GM19239 (cell line): ENCODE results near the gene HIPK1.

Source experiments
- DNase-seq: peaks from one replicate; pipeline ENCODE4 v3.0.0; 2011; ENCODE audit warnings: low spot score; ENCODE audit not compliant: insufficient read length
- FAIRE-seq: peaks from 2 replicates; lab custom pipeline; 2011; peaks lifted over from hg19 to GRCh38; lab: Jason Lieb, UNC

HIPK1 gene

DNA sequence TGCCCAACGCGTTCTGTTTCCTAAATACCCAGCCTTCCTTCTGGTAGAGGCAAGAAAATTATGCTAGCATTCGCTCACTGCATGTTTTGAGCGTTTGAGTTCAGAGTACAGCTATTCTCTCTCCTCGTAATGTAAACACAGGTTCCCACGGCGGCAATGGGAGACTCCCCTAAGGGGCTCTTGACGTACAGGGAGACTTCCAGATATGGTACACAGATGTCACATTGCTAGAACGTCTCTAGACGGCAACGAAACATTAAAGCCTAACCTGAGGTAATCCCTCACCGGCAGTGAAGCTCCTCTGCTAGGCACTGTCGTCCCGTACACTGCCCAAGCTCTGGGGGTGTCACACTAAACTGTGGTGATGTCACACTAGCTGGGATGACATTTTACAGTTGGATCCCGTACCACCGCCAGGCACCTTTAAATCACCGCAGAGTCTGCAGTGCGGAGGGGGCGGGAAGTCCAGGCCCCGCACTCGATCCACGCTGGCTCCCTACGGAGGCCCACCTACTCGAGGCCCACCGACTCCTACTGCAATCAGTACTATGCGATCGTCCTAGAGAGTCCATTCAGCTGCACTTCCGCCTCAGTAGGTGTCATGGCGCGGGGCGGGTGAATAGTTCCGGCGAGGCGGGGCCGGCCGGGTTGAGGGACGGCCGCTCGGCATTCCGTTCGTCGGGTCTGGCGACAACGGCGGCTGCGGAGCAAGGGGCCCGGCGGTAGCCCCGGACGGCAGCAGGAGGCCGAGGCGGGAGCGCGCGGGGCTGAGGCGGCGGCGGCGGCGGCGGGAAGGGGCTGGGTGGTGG lies at the start of gene HIPK1:
TSS of gene HIPK1 (plus strand) at position 384 of the 809 bp plus-strand sequence.
- FAIRE-seq (peak; percentile 93), DNase-seq (peak; percentile 64)

DNA sequence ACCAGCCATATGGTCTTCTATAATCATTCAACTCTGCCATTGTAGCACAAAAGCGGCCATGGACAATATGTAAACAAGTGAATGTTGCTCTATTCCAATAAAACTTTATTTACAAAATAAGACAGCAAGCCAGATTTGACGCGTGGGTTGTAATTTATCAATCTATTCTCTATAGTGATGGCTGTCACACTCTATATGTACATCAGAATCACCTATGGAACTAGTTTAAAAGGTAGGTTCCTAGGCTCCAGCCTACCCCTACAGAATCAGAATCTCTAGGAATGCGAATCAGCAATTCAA lies 49.4 kb upstream of the HIPK1 start:
- DNase-seq (no peak), FAIRE-seq (no peak)

DNA sequence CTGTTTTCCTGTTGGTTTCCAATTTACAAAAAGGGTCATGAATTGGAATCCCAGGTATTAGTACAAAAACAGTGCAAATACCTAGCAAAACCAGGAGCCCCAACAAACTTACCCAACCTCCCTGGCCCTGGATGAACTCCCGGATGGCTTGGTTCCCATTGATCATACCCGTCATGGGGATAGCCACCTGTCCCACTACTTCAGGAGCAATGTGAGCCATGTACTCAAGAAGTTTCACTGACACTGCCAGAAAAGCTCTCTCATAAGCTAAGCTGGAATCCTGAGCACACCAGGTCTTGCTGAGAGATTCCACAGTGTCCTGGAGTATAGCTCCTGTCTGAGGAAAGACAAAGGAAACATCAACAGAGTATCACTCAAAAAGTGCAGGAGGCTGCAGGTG lies 47.5 kb upstream of the HIPK1 start:
- DNase-seq = no peak
- no peak for FAIRE-seq

DNA sequence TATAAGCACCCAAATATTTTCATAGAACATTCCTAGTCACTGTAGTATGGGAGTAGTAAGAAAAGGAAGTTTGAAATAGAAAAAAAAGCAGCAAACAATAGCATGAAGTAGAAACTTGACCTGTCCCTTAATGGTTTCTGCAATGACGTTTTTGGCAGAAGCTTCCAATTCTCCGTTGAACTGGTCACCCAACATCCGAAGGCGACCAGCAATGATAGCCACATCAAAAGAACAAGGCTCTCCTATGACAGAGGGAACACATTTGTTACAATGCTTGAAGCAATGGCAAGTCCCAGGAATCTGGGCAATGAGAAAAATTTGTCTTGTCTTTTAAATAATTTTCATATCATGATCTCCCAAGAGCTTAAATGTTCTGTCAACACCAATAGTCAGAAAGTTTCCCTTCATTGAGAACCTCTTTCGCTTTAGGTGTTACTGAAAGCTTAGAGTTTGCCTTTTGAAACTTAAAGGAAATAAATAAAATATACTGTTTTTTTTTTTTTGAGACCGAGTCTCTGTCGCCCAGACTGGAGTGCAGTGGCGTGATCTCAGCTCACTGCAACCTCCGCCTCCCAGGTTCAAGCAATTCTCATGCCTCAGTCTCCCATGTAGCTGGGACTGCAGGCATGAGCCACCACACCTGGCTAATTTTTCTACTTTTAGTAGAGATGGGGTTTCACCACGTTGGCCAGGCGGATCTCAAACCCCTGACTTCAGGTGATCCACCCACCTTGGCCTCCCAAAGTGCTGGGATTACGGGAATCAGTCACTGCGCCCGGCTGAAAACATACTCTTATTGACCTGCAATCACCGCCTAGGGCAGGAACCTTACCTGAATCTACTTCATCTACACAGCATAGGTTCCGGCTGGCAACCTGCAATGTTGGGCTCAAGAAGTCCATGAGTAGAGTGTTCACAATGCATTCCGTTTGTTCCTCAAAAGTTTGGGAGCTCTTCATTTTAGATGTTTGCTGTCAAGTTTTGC lies 42.4 kb upstream of the HIPK1 start:
- FAIRE-seq = peak; percentile 64

DNA sequence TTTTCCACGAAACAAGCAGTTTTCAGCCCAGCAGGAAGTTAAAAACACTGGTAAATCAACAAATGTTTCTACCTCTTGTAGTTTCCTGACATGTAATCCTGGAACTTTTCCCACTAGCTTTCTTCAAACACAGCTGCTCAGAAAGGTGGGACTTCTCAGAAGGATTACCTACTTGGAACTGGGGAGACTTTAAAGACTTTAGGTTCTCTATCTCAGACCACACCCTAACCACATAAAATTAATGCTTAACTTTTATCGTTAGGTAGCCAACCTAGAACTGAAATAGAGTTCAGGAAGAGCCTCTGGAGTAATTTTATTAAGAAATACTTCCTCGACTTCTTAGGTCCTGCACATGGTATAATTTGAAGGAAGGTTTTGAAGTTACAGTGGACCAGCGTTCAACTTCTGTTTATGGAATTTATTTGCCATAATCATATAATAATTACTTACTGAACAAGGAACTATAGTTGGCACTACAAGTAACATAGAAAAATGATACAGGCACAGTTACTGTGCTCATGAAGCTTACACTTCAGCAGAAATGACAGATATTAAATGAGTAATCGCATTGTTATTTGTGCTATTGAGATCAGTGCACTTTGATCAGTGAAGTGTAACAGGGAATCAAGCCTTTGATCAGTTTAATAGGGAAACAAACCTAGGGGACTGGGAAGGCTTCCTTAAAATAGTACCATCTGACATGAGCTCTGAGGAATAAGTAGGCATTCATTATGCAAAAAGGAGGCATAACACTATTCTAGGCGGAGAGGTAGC lies 41.5 kb upstream of the HIPK1 start, which contains the start of gene BCL2L15:
TSS of gene BCL2L15 (minus strand) at position 180 of the 774 bp plus-strand sequence. CDS start 206 bp downstream, outside the sequence.
- no peak for DNase-seq

More for the DNA sequence above, 42.4 kb upstream of the HIPK1 start:
- no peak for DNase-seq

DNA sequence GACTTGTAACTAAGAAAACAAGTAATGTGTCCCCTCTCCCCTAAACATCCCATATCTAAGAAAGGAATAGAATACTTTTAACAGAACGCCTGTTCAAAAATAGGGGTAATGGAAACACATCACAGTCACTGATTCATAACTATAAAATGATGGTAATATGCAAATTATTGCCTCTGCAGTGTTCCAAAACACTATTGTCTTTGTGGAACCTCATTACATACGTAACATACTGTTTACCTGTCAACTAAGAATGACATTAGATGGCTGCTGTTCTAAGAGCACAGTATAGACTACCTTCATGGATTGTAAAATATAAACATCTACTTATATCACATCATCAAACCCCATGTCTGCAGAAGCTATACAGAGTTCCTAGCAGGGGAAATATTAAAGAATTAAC lies 38.3 kb upstream of the HIPK1 start:
- FAIRE-seq = no peak
- no peak for DNase-seq

More for the DNA sequence above, 41.5 kb upstream of the HIPK1 start, which contains the start of gene BCL2L15:
- peak; percentile 4 for FAIRE-seq

DNA sequence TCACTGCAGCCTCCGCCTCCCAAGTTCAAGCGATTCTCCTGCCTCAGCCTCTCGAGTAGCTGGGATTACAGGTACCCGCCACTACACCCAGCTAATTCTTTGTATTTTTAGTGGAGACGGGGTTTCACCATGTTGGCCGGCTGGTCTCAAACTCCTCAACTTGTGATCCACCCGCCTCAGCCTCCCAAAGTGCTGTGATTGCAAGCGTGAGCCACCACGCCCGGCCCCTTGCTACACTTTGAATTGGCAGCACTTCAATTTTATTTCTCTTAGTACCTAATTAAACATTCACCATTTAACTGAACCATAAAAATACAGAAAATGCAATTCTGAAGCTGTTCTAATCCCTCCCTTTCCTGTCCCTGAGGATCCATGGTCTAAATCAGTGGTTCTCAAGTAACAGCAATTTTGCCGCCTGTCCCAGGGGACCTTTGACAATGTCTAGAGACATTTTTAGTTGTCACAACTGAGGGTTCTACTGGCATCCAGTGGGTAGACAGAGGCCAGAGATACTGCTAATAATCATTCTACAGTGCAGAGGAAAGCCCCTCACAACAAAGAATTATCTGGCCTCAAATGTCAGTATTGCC lies 37.4 kb upstream of the HIPK1 start:
- DNase-seq (no peak), FAIRE-seq (no peak)

DNA sequence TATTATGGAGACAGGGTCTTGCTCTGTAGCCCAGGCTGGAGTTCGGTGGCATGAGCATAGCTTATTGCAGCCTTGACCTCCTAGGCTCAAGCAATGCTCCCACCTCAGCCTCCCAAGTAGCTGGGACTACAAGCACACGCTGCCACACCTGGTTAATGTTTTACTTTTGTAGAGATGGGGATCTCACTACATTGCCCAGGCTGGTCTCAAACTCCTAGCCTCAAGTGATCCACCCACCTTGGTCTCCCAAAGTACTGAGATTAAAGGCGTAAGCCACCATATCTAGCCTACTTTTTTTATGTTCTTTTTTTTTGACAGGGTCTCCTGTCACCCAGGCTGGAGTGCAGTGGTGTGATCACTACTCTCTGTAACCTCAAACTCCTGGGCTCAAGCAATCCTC lies 35.9 kb upstream of the HIPK1 start:
- FAIRE-seq (no peak), DNase-seq (no peak)

DNA sequence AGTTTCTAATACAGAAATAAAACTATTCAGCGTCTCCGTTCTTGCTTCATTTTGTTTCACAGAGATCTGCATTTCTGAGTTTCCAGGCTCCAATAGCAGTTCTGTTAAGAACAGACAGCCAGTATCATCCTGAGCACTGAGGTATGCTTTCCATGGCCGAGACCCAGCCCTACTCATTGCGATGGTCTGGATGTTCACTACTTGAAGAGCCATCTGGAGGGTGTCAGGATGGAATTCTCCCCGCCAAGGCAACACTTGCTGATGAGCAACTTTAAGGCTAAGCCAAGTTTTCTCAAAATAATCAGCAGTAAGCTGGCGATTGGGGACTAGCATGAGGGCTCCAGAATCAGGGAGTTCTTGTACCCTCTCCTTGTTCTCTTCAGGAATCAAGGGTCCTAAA lies 34.0 kb upstream of the HIPK1 start:
- no peak for FAIRE-seq
- DNase-seq = no peak

DNA sequence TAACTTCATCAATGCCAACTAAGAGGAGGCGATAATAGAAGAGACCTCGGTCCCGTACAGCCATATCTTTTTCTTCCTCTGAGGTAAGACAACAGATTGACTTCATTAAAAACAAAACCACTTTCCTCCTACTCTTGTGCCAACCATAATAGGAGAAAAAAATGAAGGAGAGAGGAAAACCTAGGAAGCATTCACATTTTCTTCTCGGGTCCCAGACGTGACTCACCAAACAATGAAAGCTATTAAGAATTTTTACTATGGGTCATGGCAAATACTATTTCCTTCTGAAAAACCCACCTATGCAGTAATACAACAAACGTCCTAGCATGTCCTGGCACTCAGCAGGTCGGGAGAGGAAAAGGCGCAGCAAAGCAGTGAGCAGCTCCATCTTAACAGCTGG lies 33.2 kb upstream of the HIPK1 start:
- no peak for DNase-seq
- FAIRE-seq = no peak

DNA sequence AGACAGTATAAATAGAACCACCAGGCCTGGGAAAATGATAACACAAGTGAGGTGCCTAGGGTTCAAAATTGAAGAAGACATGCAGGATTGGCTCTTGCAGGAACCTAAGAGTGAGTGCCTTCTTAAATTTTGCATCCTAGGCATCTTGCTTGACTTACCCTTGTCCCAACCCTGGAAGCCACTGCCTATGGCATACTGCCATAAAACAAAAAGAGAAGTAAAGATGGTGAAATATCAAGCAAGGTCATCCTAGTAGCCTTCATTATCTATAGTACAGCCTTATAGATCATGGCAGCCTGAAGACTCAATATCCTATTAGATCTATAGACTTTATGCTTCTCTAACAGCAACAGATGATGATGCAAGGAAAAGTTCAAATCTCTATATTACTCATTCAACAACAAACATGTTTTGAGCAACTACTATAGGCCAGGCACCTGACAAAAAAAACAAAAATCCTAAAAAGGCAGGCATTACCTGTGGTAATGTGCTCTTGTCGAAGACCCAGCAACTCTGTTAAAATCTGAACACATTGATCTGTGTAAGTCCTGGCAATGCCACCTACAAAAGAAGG lies 30.8 kb upstream of the HIPK1 start:
- no peak for FAIRE-seq
- no peak for DNase-seq

DNA sequence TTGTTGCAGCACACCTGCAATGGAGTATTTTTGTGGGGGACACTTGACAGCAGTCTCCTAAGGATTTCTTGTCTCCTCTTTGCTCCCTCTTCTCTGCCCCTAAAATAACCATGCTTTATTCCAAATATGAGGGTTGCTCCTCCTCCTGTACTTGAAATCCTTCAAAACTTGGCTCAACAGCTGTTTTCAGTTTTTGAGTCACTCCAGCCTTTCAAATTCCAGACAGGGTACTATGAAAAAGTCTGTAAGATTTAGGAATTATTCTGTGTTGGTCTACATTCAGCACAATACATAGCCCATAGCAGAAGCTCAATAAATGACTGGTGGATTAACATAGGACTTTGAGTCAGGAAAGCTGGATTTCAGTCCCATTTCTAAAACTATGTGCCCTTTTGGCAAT lies 30.0 kb upstream of the HIPK1 start:
- DNase-seq = no peak
- no peak for FAIRE-seq

DNA sequence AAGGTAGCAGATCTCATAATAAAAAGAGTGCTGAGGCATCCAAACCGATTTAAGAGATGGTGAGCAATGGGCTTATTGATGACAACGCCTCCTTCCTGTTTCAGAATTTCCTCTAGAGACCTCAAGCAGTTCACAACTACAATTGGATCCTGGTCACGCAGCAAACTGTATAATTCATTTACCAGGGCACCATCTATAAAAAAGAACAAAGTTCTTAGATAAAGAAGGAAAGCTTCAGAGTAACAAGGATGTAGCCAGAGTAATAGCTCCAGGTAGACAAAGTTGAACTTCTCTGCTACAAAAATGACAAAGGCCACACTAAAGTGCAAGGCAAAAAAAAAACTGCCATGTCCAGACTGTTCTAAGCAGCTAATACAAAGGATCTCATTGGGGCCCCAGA lies 27.9 kb upstream of the HIPK1 start:
- no peak for FAIRE-seq
- DNase-seq = no peak

DNA sequence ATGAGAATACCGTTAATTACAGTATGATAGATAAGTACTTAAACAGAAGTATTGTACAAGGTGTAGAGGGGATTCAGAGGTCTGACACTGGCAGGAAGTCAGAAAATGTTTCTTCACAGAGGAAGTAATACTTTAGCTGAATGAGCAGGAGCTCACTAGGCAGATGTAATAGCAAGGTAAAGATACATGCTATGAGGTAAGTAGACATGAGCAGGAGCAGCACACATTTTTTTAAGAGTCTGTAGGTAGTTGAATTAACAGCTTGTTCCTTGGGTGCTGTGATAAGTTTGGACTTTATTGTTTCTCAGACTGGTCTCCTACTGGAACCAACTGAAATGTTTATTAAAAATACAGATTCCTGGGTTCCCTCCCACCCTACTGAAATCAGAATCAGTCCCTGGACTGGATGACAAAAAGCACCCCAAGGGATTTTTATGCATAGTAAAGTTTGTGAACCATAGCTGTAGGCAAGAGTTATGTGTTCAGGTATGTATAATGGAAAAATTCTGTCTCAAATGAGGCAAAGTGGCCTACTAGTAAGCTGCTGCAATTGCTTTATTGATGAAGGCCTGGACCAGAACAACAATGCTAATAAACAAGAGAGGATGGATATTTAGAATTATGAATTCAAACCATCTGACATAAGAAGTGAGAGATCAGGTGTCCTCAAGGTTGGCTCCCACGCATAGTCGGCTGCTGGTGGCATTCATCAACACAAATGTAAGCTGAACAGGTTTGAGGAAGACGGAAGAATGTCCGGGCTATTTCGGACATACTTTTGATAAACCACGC lies 25.4 kb upstream of the HIPK1 start:
- FAIRE-seq = no peak
- DNase-seq = no peak

DNA sequence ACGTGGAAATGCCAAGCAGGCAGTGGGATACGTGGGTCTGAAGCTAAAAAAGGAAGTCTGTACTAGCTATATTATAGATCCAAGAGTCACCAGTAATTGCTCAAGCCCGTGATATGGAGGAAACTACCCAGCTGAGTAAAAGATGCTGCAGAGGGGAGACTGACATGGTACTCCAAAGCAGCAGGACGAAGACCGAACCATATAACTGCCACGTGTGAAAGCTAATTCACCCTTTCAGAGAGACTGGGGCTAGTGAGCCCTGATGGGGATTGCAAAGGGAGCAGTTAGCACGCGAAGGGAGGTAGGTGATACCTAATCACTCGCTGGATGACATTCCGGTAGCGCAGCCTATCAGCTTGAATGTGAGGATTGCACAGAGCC lies 24.8 kb upstream of the HIPK1 start:
- FAIRE-seq = no peak
- DNase-seq = no peak

DNA sequence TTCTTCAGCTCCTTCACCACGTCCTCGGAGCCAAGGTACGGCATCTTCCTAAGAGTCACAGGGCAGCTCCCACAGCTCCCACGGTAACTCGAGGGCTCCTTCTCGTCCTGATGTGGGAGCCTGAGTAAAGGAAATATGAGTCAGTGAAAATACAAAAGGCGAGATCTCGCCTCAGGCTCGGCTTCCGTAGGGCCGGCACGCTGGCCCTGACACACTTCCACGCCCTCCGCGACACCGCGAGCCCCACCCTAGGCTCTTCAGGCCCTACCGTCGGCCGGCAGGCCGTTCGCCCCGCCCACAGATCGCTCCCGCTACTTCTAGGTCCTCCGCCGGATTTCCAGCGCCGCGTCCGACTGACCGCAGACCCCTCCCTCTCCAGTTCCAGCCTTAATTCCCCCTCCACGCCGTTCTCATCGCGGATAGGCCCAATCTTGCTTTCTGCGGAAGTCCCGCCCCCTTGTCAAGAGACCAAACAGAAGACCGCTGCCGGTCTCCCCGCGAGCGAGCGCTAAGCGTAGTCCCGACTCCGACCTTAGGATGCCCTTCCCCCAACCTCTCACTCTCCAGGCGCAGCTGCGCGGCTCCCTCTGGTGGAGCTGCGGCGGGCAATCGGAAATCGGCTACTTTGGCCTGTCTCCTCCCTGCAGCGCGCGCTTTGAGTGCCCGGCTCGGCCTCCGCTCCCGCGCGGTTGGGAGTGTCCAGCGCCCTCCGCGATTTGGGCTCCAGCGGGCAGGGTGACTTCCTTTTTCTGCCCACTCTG lies 24.3 kb upstream of the HIPK1 start, which contains the start of the genes AP4B1 and DCLRE1B:
TSS of gene AP4B1 (minus strand) at position 126 of the 761 bp plus-strand sequence. CDS start at position 44, 82 bp downstream.
TSS of gene DCLRE1B (plus strand) at position 653 of the 761 bp plus-strand sequence. CDS start 261 bp downstream, outside the sequence.
- DNase-seq = peak; percentile 88
- peak; percentile 90 for FAIRE-seq

DNA sequence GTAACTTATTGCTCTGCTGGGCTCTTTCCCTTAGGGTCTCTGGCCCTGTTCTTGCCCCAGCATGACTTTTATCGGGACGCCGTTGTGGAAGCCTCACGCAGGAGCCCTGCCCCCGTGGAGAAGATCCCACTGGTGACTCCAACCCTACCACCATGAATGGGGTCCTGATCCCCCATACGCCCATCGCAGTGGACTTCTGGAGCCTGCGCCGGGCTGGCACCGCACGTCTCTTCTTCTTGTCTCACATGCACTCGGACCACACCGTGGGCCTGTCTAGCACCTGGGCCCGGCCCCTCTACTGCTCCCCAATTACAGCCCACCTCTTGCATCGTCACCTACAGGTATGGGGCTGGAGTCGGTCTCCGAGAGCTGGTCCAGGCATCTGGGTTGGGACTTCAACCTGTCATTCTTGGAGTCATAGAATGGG lies 23.7 kb upstream of the HIPK1 start:
- FAIRE-seq (no peak), DNase-seq (no peak)
